HepG2 (cell line): ENCODE data around the gene CCDC177. TPM values are rescaled to one million over a fixed set of nuclear protein-coding genes. Genes with fewer than 3 reads are reported as not detected.
A peak's percentile ranks its signal among the peaks of the same experiment; 100 is the strongest.

Source experiments
- GLI4 ChIP-seq: sonication (generic); formaldehyde crosslinking; IDR thresholded peaks from 2 replicates; pipeline ENCODE4 v1.5.1; 2020; ENCODE audit warnings: missing genetic modification reagents, mild to moderate bottlenecking, moderate library complexity, borderline replicate concordance
- GMEB2 ChIP-seq: IDR thresholded peaks from 2 replicates; pipeline ENCODE4 v1.6.1; 2016; ENCODE audit warnings: missing biosample characterization, missing genetic modification reagents, low read depth
- HNF4G ChIP-seq, 2 experiments: sonication (generic) in 1 of 2; formaldehyde crosslinking in 1 of 2; IDR thresholded peaks; 2 replicates each; pipeline versions ENCODE4 v1.4.0 to v1.6.1; 2011 to 2020; ENCODE audit warnings: borderline replicate concordance in 2 of 2, low read depth in 2 of 2, mild to moderate bottlenecking in 2 of 2, low read length in 1 of 2, missing genetic modification reagents in 1 of 2, moderate library complexity in 1 of 2
- KAT7 ChIP-seq: IDR thresholded peaks from 2 replicates; pipeline ENCODE4 v1.6.1; 2018; ENCODE audit warnings: borderline replicate concordance, missing compliant biosample characterization
- NBN ChIP-seq: fragments of 450-650 bp; conservative IDR thresholded peaks from 2 replicates; pipeline ENCODE4 v1.6.1; 2017
- NR0B2 ChIP-seq: sonication (generic); formaldehyde crosslinking; IDR thresholded peaks from 2 replicates; pipeline ENCODE4 v1.4.0; 2020; ENCODE audit warnings: mild to moderate bottlenecking, missing genetic modification reagents
- PAWR ChIP-seq: sonication (generic); formaldehyde crosslinking; IDR thresholded peaks from 2 replicates; pipeline ENCODE4 v1.4.0; 2020; ENCODE audit warnings: missing genetic modification reagents, mild to moderate bottlenecking, borderline replicate concordance
- PAX8 ChIP-seq: sonication (generic); formaldehyde crosslinking; IDR thresholded peaks from 2 replicates; pipeline ENCODE4 v1.8.0; 2022; ENCODE audit warnings: mild to moderate bottlenecking, missing genetic modification reagents, borderline replicate concordance
- THYN1 ChIP-seq: sonication (generic); formaldehyde crosslinking; IDR thresholded peaks from 2 replicates; pipeline ENCODE4 v1.8.1; 2023; ENCODE audit warnings: low read depth, mild to moderate bottlenecking, moderate library complexity, missing genetic modification reagents, borderline replicate concordance
- ZBTB21 ChIP-seq: sonication (generic); formaldehyde crosslinking; IDR thresholded peaks from 2 replicates; pipeline ENCODE4 v1.4.0; 2020; ENCODE audit warnings: missing genetic modification reagents
- ZNF251 ChIP-seq: sonication (generic); formaldehyde crosslinking; IDR thresholded peaks from 2 replicates; pipeline ENCODE4 v1.9.0; 2021; ENCODE audit warnings: mild to moderate bottlenecking, missing genetic modification reagents
- ZNF333 ChIP-seq: sonication (generic); formaldehyde crosslinking; IDR thresholded peaks from 2 replicates; pipeline ENCODE4 v1.4.0; 2020; ENCODE audit warnings: mild to moderate bottlenecking, missing genetic modification reagents, borderline replicate concordance
- ZNF34 ChIP-seq: sonication (generic); formaldehyde crosslinking; IDR thresholded peaks from 2 replicates; pipeline ENCODE4 v1.4.0; 2020; ENCODE audit warnings: mild to moderate bottlenecking, missing genetic modification reagents, borderline replicate concordance
- ZNF367 ChIP-seq: sonication (generic); formaldehyde crosslinking; IDR thresholded peaks from 2 replicates; pipeline ENCODE4 v1.4.0; 2020; ENCODE audit warnings: missing genetic modification reagents, borderline replicate concordance
- ZNF484 ChIP-seq: sonication (generic); formaldehyde crosslinking; IDR thresholded peaks from 2 replicates; pipeline ENCODE4 v1.5.1; 2020; ENCODE audit warnings: mild to moderate bottlenecking, low read depth, missing genetic modification reagents, borderline replicate concordance
- ZSCAN12 ChIP-seq: sonication (generic); formaldehyde crosslinking; IDR thresholded peaks from 2 replicates; pipeline ENCODE4 v1.9.0; 2021; ENCODE audit warnings: mild to moderate bottlenecking, missing genetic modification reagents
- polyA plus RNA-seq, 8 experiments: library from polyadenylated mRNA; depleted of rRNA in 3 of 8; stranded (reverse) in 7 of 8; unstranded in 1 of 8; fragments of >200 nt; fragmentation: Illumina TruSeq in 4 of 8; extraction: Trizol in 4 of 8; gene quantifications; 2 replicates each; pipeline versions ENCODE4 v1.2.1 to v1.2.3, GENCODE V29; 2011 to 2016; ENCODE audit warnings: low read depth in 4 of 8, missing spikeins in 1 of 8, mixed read lengths in 1 of 8; ENCODE audit not compliant: insufficient read depth in 1 of 8
- total RNA-seq, 5 experiments: library from RNA; depleted of rRNA; stranded (reverse); fragments of >200 nt; fragmentation: Illumina TruSeq; extraction: Trizol; gene quantifications; 2 replicates each; pipeline ENCODE4 v1.2.3, GENCODE V29; 2016; ENCODE audit warnings: low read depth in 1 of 5
- TF ChIP-seq, protein P1 (sequence below): IDR thresholded peaks from 2 replicates; pipeline ENCODE4 v1.6.1; 2016; ENCODE audit warnings: low read depth, missing genetic modification reagents, missing compliant biosample characterization
- TF ChIP-seq, protein P2 (sequence below): IDR thresholded peaks from 2 replicates; pipeline ENCODE4 v1.6.1; 2016; ENCODE audit warnings: mild to moderate bottlenecking

CCDC177 gene
- total and polyA plus RNA-seq, 2 of the 13 experiments (the other 11 are each of a cell fraction or from before 2014, with no cell fraction given): not detected

DNA sequence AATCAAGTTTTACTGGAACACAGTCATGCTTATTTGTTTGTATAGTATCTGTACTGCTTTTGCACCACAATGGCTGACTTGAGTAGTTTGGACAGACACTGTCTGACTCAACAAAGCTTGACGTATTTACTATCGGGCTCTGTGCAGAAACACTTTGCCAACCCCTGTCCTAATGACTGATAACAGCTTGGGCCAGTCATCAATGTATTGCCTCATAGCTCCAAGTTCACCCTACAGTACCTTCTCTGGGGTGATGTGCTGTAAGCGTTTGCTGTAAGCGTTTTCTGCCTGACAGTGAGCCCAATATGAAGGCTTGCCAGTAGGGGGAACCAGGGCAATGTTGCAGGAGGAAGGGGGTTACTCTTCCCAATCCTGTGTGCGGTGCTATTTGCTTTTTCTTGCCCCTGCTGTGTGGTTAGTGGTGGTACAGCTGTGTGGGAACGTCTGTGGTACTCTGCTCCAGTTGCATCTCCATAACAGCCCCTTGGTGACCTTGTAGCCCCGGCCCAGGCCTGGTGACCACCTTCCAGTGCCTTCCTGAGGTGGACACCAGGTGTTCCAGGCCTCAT lies 5.4 kb upstream of the CCDC177 start (continued):
- TF ChIP-seq ZNF367 (no peak), NBN (no peak), ZNF251 (CRISPR knock-in tag) (no peak), ZNF333 (no peak), KAT7 (CRISPR knock-in tag) (no peak), GLI4 (CRISPR knock-in tag) (no peak), ZBTB21 (CRISPR knock-in tag) (peak; percentile 89), ZNF34 (CRISPR knock-in tag) (no peak), PAWR (CRISPR knock-in tag) (no peak), ZSCAN12 (CRISPR knock-in tag) (no peak), ZNF484 (CRISPR knock-in tag) (no peak), GMEB2 (no peak), HNF4G (IDR thresholded peaks at IDR 0.05; ENCODE audit: borderline replicate concordance, low read depth, low read length) (peak; percentile 44; the same call in 1 of the 2 replicates), HNF4G (CRISPR knock-in tag; IDR thresholded peaks at IDR 0.05; ENCODE audit: borderline replicate concordance, low read depth) (no peak), THYN1 (no peak), PAX8 (CRISPR knock-in tag) (no peak), NR0B2 (CRISPR knock-in tag) (no peak)
- TF ChIP-seq, protein P1, sequence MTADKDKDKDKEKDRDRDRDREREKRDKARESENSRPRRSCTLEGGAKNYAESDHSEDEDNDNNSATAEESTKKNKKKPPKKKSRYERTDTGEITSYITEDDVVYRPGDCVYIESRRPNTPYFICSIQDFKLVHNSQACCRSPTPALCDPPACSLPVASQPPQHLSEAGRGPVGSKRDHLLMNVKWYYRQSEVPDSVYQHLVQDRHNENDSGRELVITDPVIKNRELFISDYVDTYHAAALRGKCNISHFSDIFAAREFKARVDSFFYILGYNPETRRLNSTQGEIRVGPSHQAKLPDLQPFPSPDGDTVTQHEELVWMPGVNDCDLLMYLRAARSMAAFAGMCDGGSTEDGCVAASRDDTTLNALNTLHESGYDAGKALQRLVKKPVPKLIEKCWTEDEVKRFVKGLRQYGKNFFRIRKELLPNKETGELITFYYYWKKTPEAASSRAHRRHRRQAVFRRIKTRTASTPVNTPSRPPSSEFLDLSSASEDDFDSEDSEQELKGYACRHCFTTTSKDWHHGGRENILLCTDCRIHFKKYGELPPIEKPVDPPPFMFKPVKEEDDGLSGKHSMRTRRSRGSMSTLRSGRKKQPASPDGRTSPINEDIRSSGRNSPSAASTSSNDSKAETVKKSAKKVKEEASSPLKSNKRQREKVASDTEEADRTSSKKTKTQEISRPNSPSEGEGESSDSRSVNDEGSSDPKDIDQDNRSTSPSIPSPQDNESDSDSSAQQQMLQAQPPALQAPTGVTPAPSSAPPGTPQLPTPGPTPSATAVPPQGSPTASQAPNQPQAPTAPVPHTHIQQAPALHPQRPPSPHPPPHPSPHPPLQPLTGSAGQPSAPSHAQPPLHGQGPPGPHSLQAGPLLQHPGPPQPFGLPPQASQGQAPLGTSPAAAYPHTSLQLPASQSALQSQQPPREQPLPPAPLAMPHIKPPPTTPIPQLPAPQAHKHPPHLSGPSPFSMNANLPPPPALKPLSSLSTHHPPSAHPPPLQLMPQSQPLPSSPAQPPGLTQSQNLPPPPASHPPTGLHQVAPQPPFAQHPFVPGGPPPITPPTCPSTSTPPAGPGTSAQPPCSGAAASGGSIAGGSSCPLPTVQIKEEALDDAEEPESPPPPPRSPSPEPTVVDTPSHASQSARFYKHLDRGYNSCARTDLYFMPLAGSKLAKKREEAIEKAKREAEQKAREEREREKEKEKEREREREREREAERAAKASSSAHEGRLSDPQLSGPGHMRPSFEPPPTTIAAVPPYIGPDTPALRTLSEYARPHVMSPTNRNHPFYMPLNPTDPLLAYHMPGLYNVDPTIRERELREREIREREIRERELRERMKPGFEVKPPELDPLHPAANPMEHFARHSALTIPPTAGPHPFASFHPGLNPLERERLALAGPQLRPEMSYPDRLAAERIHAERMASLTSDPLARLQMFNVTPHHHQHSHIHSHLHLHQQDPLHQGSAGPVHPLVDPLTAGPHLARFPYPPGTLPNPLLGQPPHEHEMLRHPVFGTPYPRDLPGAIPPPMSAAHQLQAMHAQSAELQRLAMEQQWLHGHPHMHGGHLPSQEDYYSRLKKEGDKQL (CRISPR knock-in tag): 0 out of 2 replicates have a peak, but pooled peaks have one; percentile 40
- TF ChIP-seq, protein P2, sequence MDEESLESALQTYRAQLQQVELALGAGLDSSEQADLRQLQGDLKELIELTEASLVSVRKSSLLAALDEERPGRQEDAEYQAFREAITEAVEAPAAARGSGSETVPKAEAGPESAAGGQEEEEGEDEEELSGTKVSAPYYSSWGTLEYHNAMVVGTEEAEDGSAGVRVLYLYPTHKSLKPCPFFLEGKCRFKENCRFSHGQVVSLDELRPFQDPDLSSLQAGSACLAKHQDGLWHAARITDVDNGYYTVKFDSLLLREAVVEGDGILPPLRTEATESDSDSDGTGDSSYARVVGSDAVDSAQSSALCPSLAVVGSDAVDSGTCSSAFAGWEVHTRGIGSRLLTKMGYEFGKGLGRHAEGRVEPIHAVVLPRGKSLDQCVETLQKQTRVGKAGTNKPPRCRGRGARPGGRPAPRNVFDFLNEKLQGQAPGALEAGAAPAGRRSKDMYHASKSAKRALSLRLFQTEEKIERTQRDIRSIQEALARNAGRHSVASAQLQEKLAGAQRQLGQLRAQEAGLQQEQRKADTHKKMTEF: peak; percentile 62
